ENCODE measurements around the gene IPO8.

Gene IPO8

DNA sequence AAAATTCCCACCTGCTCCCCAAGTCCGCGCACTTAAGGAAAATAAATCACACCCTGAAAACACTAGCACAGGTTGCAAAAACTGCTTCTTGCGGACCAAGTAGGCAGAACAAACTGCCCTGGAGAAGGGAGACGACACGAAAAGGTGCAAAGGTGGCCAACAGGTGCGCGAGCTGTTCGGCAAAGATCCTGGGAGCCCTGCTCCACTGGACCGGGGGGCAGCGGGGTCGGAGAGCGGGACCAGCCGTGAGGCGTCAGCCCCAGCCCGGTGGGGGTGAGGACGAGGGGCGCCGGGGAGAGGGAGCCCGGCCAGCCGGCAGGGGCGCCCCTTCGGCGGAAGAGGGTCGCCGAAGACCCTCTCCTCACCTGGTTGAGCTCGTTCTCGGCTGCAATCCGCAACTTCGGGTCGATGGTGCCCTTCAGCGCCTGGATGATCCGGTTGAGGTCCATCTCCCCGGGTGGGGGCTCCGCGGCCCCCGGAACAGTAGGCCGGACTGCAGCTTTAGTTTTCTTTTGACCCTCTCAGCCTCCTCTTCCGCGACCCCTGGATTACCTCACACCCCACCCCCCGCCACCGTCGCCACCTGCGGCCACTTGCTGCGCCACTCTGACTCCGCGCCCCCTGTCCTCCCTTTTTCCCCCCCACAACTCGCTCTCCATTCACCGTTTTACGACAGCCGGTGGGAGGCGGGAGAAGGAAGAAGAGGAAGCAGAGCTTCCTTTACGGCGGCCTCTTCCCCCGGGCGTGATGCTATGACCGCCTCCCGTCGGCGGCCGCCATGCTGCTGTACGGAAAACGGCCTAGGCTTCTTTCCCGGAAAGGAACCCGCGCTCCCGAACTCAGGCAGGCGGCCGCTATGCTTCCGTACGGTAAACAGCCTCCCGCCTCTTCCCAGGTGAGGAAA lies at the start of gene IPO8:
Gene IPO8, minus strand, starts transcription at position 671 of the 904 bp plus-strand sequence. Its CDS starts 222 bp downstream, at position 449.
- Histone ChIP-seq H3K27me3 (replicated peaks; ENCODE audit: control insufficient read depth, insufficient read depth, low read length) (no peaks in the 10 kb centered on the region), H3K36me3 (ENCODE audit: control insufficient read depth, insufficient read depth, low read length) (no peaks in the 10 kb centered on the region), H3K4me3 (replicated peaks; ENCODE audit: low read depth, low read length) (peak within 1 kb of the TSS; percentile 97)
- peak; percentile 88 for DNase-seq (ENCODE audit: extremely low read depth, insufficient read length)
- TF ChIP-seq, protein P1, sequence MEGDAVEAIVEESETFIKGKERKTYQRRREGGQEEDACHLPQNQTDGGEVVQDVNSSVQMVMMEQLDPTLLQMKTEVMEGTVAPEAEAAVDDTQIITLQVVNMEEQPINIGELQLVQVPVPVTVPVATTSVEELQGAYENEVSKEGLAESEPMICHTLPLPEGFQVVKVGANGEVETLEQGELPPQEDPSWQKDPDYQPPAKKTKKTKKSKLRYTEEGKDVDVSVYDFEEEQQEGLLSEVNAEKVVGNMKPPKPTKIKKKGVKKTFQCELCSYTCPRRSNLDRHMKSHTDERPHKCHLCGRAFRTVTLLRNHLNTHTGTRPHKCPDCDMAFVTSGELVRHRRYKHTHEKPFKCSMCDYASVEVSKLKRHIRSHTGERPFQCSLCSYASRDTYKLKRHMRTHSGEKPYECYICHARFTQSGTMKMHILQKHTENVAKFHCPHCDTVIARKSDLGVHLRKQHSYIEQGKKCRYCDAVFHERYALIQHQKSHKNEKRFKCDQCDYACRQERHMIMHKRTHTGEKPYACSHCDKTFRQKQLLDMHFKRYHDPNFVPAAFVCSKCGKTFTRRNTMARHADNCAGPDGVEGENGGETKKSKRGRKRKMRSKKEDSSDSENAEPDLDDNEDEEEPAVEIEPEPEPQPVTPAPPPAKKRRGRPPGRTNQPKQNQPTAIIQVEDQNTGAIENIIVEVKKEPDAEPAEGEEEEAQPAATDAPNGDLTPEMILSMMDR (IDR thresholded peaks at IDR 0.05; ENCODE audit: insufficient read depth, low read length, poor library complexity, severe bottlenecking), result peak; percentile 45

DNA sequence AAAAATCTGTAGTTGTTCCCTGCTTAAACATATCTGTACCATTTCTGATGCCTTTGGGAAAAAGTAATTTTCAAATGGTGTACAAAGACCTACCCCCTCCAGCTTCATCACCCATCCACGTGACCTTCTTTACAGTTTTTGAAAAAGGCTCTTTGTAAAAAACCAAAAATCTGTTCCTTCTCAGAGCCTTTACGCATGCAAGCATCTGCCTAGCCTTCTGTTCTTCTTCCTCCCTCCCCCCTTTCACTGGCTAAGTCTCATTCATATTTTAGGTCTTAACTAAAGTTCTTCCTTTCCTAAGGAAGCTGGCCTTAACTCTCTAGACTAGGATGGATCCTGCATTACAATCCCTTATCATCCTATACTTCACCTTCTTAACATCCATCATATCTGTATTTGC lies 48.7 kb upstream of the IPO8 start:
- no peak overlapping the region for H3K4me3 ChIP-seq (replicated peaks; ENCODE audit: low read depth, low read length)
- H3K27me3 ChIP-seq (replicated peaks; ENCODE audit: control insufficient read depth, insufficient read depth, low read length), result no peaks in the 10 kb centered on the region
- no peaks in the 10 kb centered on the region for H3K36me3 ChIP-seq (ENCODE audit: control insufficient read depth, insufficient read depth, low read length)
- no peak for DNase-seq (ENCODE audit: extremely low read depth, insufficient read length)
- TF ChIP-seq, protein P1 (IDR thresholded peaks at IDR 0.05; ENCODE audit: insufficient read depth, low read length, poor library complexity, severe bottlenecking), result no peak

DNA sequence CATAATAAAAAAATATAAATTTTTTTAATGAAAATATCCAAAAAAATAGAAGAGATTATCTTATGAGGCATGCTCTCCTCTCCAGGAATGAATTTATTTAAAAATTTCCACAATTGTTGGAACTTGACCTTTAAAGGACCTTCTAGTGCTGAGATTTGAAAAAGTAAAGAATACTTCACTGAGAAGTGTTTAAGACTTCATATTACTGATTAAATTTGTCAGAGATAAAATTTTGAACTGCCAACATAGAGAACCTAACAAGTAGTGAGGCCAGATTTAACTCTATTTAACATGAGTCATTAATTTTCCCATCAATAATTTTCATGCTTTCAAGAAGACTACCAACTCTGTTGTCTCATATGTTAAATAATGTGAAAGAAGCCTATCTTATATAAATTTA lies 44.6 kb upstream of the IPO8 start:
- no peak for DNase-seq (ENCODE audit: extremely low read depth, insufficient read length)
- no peak overlapping the region for H3K4me3 ChIP-seq (replicated peaks; ENCODE audit: low read depth, low read length)
- TF ChIP-seq, protein P1 (IDR thresholded peaks at IDR 0.05; ENCODE audit: insufficient read depth, low read length, poor library complexity, severe bottlenecking), result no peak
- no peaks in the 10 kb centered on the region for H3K36me3 ChIP-seq (ENCODE audit: control insufficient read depth, insufficient read depth, low read length)
- no peaks in the 10 kb centered on the region for H3K27me3 ChIP-seq (replicated peaks; ENCODE audit: control insufficient read depth, insufficient read depth, low read length)

DNA sequence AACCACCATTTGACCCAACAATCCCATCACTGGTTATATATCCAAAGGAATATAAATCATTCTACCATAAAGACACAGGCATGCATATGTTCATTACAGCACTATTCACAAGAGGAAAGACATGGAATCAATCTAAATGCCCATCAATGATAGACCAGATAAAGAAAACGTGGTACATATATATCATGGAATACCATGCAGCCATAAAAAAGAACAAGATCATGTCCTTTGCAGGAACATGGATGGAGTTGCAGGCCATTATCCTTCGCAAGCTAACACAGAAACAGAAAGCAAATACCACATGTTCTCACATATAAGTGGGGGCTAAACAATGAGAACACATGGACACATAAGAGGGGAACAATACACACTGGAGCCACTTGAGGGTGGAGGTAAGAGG lies 43.4 kb upstream of the IPO8 start:
- Histone ChIP-seq H3K36me3 (ENCODE audit: control insufficient read depth, insufficient read depth, low read length) (no peaks in the 10 kb centered on the region), H3K27me3 (replicated peaks; ENCODE audit: control insufficient read depth, insufficient read depth, low read length) (no peaks in the 10 kb centered on the region), H3K4me3 (replicated peaks; ENCODE audit: low read depth, low read length) (no peak overlapping the region)
- DNase-seq (ENCODE audit: extremely low read depth, insufficient read length), result no peak
- TF ChIP-seq, protein P1 (IDR thresholded peaks at IDR 0.05; ENCODE audit: insufficient read depth, low read length, poor library complexity, severe bottlenecking), result no peak

DNA sequence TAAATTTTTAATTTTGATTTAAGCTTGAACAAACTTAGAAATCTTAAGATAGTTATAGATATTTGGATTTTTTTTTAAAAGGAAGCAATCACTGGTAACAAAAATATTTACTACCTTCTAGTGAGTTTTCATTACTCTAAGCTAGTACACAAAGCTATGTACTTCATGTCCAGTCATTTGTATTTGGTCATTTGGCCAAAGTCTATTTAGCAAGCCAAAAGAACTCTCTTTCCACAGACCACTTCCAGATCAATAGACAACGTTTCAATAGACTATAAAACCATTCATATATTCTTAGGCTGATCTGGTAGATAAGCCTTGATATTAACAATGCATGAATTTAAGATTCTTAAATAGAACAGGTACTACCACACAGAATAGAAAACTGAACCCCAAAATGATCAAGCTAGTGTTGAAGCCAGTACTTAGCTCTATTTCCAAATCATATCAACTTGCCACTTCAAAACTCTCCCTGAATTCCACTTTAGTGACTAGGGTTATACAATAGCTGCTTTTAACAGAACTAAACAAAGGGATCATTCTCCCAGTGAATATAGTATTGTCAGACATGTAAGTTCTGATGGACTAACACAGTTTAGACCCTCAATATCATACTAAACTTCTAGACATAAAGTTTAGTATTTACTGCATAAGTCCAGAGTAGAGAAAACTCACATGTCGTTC lies 37.4 kb upstream of the IPO8 start:
- TF ChIP-seq, protein P1 (IDR thresholded peaks at IDR 0.05; ENCODE audit: insufficient read depth, low read length, poor library complexity, severe bottlenecking), result no peak
- peaks cover 4% of the 10 kb centered on the region; the same call in 1 of the 2 replicates for H3K36me3 ChIP-seq (ENCODE audit: control insufficient read depth, insufficient read depth, low read length)
- no peaks in the 10 kb centered on the region for H3K27me3 ChIP-seq (replicated peaks; ENCODE audit: control insufficient read depth, insufficient read depth, low read length)
- DNase-seq (ENCODE audit: extremely low read depth, insufficient read length), result no peak
- no peak overlapping the region for H3K4me3 ChIP-seq (replicated peaks; ENCODE audit: low read depth, low read length)
